Measurements from ENCODE around the gene ATXN1. TPM values are rescaled to one million over a fixed set of nuclear protein-coding genes. Genes with fewer than 3 reads are reported as not detected.
"Not testable (repeated sequence)": the region's sequence is repeated elsewhere in the genome, so short reads cannot be mapped to it uniquely, and the experiment has no call there.

ATXN1 gene
- total RNA-seq, 1 donor from 2014 or later: 15.5 TPM

GRCh38 chr6:16383607-16384206 is 377.6 kb downstream of the ATXN1 start:
- Mint-ChIP-seq H3K27me3 (ENCODE audit: unreplicated experiment) (no peaks in the 10 kb centered on the region), H3K27ac (ENCODE audit: unreplicated experiment) (no peak overlapping the region), H3K36me3 (ENCODE audit: unreplicated experiment) (no peaks in the 10 kb centered on the region), H3K4me1 (ENCODE audit: low read depth, unreplicated experiment) (no peaks in the 10 kb centered on the region), H3K9me3 (ENCODE audit: unreplicated experiment) (peaks cover 3% of the 10 kb centered on the region), H3K4me3 (ENCODE audit: unreplicated experiment) (no peak overlapping the region)
- no peak for DNase-seq
- no peak for TF ChIP-seq CTCF (IDR thresholded peaks at IDR 0.05; ENCODE audit: partially characterized antibody, unreplicated experiment)

- not testable (repeated sequence) for H3K4me3 Mint-ChIP-seq (ENCODE audit: unreplicated experiment); H3K4me1 Mint-ChIP-seq (ENCODE audit: low read depth, unreplicated experiment); H3K36me3 Mint-ChIP-seq (ENCODE audit: unreplicated experiment); DNase-seq; H3K27me3 Mint-ChIP-seq (ENCODE audit: unreplicated experiment); H3K27ac Mint-ChIP-seq (ENCODE audit: unreplicated experiment); H3K9me3 Mint-ChIP-seq (ENCODE audit: unreplicated experiment)
Observed at GRCh38 chr6:16381968-16382367, 379.3 kb downstream of the ATXN1 start.

GRCh38 chr6:16380220-16380809 is 380.9 kb downstream of the ATXN1 start:
- no peak for TF ChIP-seq CTCF (IDR thresholded peaks at IDR 0.05; ENCODE audit: partially characterized antibody, unreplicated experiment)
- no peak overlapping the region for H3K27ac Mint-ChIP-seq (ENCODE audit: unreplicated experiment)
- no peaks in the 10 kb centered on the region for H3K36me3 Mint-ChIP-seq (ENCODE audit: unreplicated experiment)
- no peaks in the 10 kb centered on the region for H3K4me1 Mint-ChIP-seq (ENCODE audit: low read depth, unreplicated experiment)
- H3K4me3 Mint-ChIP-seq (ENCODE audit: unreplicated experiment): no peak overlapping the region
- peaks cover 3% of the 10 kb centered on the region for H3K9me3 Mint-ChIP-seq (ENCODE audit: unreplicated experiment)
- H3K27me3 Mint-ChIP-seq (ENCODE audit: unreplicated experiment): no peaks in the 10 kb centered on the region
- no peak for DNase-seq

- H3K36me3 Mint-ChIP-seq (ENCODE audit: unreplicated experiment): not testable (repeated sequence)
Observed at GRCh38 chr6:16378360-16378759, 382.9 kb downstream of the ATXN1 start.

GRCh38 chr6:16377470-16377869 is 383.8 kb downstream of the ATXN1 start:
- H3K36me3 Mint-ChIP-seq (ENCODE audit: unreplicated experiment): no peaks in the 10 kb centered on the region
- H3K4me1 Mint-ChIP-seq (ENCODE audit: low read depth, unreplicated experiment): no peaks in the 10 kb centered on the region
- no peak overlapping the region for H3K4me3 Mint-ChIP-seq (ENCODE audit: unreplicated experiment)
- peaks cover 3% of the 10 kb centered on the region for H3K9me3 Mint-ChIP-seq (ENCODE audit: unreplicated experiment)
- no peak for TF ChIP-seq CTCF (IDR thresholded peaks at IDR 0.05; ENCODE audit: partially characterized antibody, unreplicated experiment)
- no peak overlapping the region for H3K27ac Mint-ChIP-seq (ENCODE audit: unreplicated experiment)
- H3K27me3 Mint-ChIP-seq (ENCODE audit: unreplicated experiment): peaks cover 4% of the 10 kb centered on the region
- DNase-seq: no peak

More at GRCh38 chr6:16378360-16378759, 382.9 kb downstream of the ATXN1 start:
- not testable (repeated sequence) for H3K27me3 Mint-ChIP-seq (ENCODE audit: unreplicated experiment); H3K27ac Mint-ChIP-seq (ENCODE audit: unreplicated experiment); DNase-seq; H3K4me1 Mint-ChIP-seq (ENCODE audit: low read depth, unreplicated experiment); H3K4me3 Mint-ChIP-seq (ENCODE audit: unreplicated experiment); H3K9me3 Mint-ChIP-seq (ENCODE audit: unreplicated experiment)

GRCh38 chr6:16375843-16376242 is 385.4 kb downstream of the ATXN1 start:
- Mint-ChIP-seq H3K27ac (ENCODE audit: unreplicated experiment) (no peak overlapping the region), H3K4me1 (ENCODE audit: low read depth, unreplicated experiment) (no peaks in the 10 kb centered on the region), H3K27me3 (ENCODE audit: unreplicated experiment) (peaks cover 4% of the 10 kb centered on the region), H3K36me3 (ENCODE audit: unreplicated experiment) (no peaks in the 10 kb centered on the region), H3K4me3 (ENCODE audit: unreplicated experiment) (no peak overlapping the region), H3K9me3 (ENCODE audit: unreplicated experiment) (peaks cover 2% of the 10 kb centered on the region)
- no peak for TF ChIP-seq CTCF (IDR thresholded peaks at IDR 0.05; ENCODE audit: partially characterized antibody, unreplicated experiment)
- no peak for DNase-seq
